H9 (cell line): ENCODE results near the gene DTNBP1. TPM values are rescaled to one million over a fixed set of nuclear protein-coding genes. Genes with fewer than 3 reads are reported as not detected.

Experiments
- DNase-seq: peaks from one replicate; pipeline ENCODE4 v3.0.0-alpha.2; 2017
- H2AFZ ChIP-seq: one replicate; pipeline ENCODE4 v1.6.1; 2013; ENCODE audit warnings: mild to moderate bottlenecking, low read length, control low read depth, moderate library complexity
- H2AK5ac ChIP-seq: 2 replicates; pipeline ENCODE4 v1.6.1; 2013; ENCODE audit warnings: low read length, control low read depth, mixed read lengths; ENCODE audit not compliant: insufficient read length
- H2BK120ac ChIP-seq: one replicate; pipeline ENCODE4 v1.6.1; 2013; ENCODE audit warnings: low read depth, mild to moderate bottlenecking, low read length, control low read depth, inconsistent platforms; ENCODE audit not compliant: poor library complexity, severe bottlenecking
- H2BK12ac ChIP-seq: 2 replicates; pipeline ENCODE4 v1.6.1; 2013; ENCODE audit warnings: low read length, control low read depth, mixed read lengths, low read depth; ENCODE audit not compliant: insufficient read length
- H2BK15ac ChIP-seq: 2 replicates; pipeline ENCODE4 v1.6.1; 2013; ENCODE audit warnings: low read depth, low read length, control low read depth
- H2BK20ac ChIP-seq: one replicate; pipeline ENCODE4 v1.6.1; 2013; ENCODE audit warnings: low read depth, mild to moderate bottlenecking, low read length, control low read depth, inconsistent platforms; ENCODE audit not compliant: poor library complexity, severe bottlenecking
- H2BK5ac ChIP-seq: 2 replicates; pipeline ENCODE4 v1.6.1; 2013; ENCODE audit warnings: low read length, control low read depth, mixed read lengths; ENCODE audit not compliant: insufficient read length
- H3K14ac ChIP-seq: 2 replicates; pipeline ENCODE4 v1.6.1; 2013; ENCODE audit warnings: low read length, control low read depth; ENCODE audit not compliant: insufficient read depth
- H3K18ac ChIP-seq: 2 replicates; pipeline ENCODE4 v1.6.1; 2013; ENCODE audit warnings: low read depth, mild to moderate bottlenecking, mixed read lengths, low read length, control low read depth; ENCODE audit not compliant: insufficient read length
- H3K23ac ChIP-seq: 2 replicates; pipeline ENCODE4 v1.6.1; 2013; ENCODE audit warnings: low read length, control low read depth, mixed read lengths, low read depth; ENCODE audit not compliant: insufficient read length
- H3K23me2 ChIP-seq: 2 replicates; pipeline ENCODE4 v1.6.1; 2013; ENCODE audit warnings: low read depth, mild to moderate bottlenecking, mixed read lengths, low read length, control low read depth; ENCODE audit not compliant: insufficient read length, poor library complexity, severe bottlenecking
- H3K27ac ChIP-seq: 2 replicates; pipeline ENCODE4 v1.5.1; 2013; ENCODE audit warnings: low read length, control low read depth, mixed read lengths, low read depth; ENCODE audit not compliant: insufficient read length
- H3K27me3 ChIP-seq: 2 replicates; pipeline ENCODE4 v1.6.1; 2013; ENCODE audit warnings: low read length, control low read depth, inconsistent platforms; ENCODE audit not compliant: insufficient read depth
- H3K4ac ChIP-seq: 2 replicates; pipeline ENCODE4 v1.6.1; 2013; ENCODE audit warnings: low read depth, mild to moderate bottlenecking, control low read depth, inconsistent platforms, low read length, moderate library complexity
- H3K4me1 ChIP-seq: 2 replicates; pipeline ENCODE4 v1.6.1; 2013; ENCODE audit warnings: low read length, control low read depth, inconsistent platforms; ENCODE audit not compliant: insufficient read depth
- H3K4me2 ChIP-seq: 2 replicates; pipeline ENCODE4 v1.6.1; 2013; ENCODE audit warnings: low read length, control low read depth, mixed read lengths; ENCODE audit not compliant: insufficient read length, insufficient read depth
- H3K56ac ChIP-seq: 2 replicates; pipeline ENCODE4 v1.6.1; 2013; ENCODE audit warnings: low read depth, mild to moderate bottlenecking, mixed read lengths, low read length, control low read depth; ENCODE audit not compliant: insufficient read length
- H3K79me1 ChIP-seq: 2 replicates; pipeline ENCODE4 v1.6.1; 2013; ENCODE audit warnings: low read depth, mild to moderate bottlenecking, moderate library complexity, low read length, control low read depth, inconsistent platforms; ENCODE audit not compliant: insufficient read depth, poor library complexity, severe bottlenecking
- H3K79me2 ChIP-seq: 2 replicates; pipeline ENCODE4 v1.6.1; 2013; ENCODE audit warnings: low read length, control low read depth, inconsistent platforms; ENCODE audit not compliant: insufficient read depth
- H3K9ac ChIP-seq: 2 replicates; pipeline ENCODE4 v1.6.1; 2013; ENCODE audit warnings: low read length, control low read depth, mixed read lengths; ENCODE audit not compliant: insufficient read length; ENCODE audit errors: extremely low read depth
- H3K9me3 ChIP-seq: one replicate; pipeline ENCODE4 v1.6.1; 2013; ENCODE audit warnings: low read depth, low read length, inconsistent platforms; ENCODE audit not compliant: control insufficient read depth
- H3T11ph ChIP-seq: one replicate; pipeline ENCODE4 v1.6.1; 2013; ENCODE audit warnings: mild to moderate bottlenecking, low read length, control low read depth, inconsistent platforms
- H4K20me1 ChIP-seq: one replicate; pipeline ENCODE4 v1.6.1; 2013; ENCODE audit not compliant: control insufficient read depth, insufficient read length, insufficient read depth
- H4K5ac ChIP-seq: 2 replicates; pipeline ENCODE4 v1.6.1; 2013; ENCODE audit warnings: low read depth, mild to moderate bottlenecking, mixed read lengths, low read length, control low read depth; ENCODE audit not compliant: insufficient read length
- H4K8ac ChIP-seq: replicated peaks from 2 replicates; pipeline ENCODE4 v1.6.1; 2013; ENCODE audit warnings: low read length, control low read depth, mixed read lengths, low read depth; ENCODE audit not compliant: insufficient read length
- H4K91ac ChIP-seq: 2 replicates; pipeline ENCODE4 v1.6.1; 2013; ENCODE audit warnings: low read depth, mild to moderate bottlenecking, moderate library complexity, mixed read lengths, low read length, control low read depth; ENCODE audit not compliant: insufficient read length
- H3K27ac Mint-ChIP-seq, 3 experiments: 2 replicates in 2 of 3; 3 replicates in 1 of 3; pipeline ENCODE4 v1.8.0; 2020 to 2021; ENCODE audit warnings: mixed read lengths in 3 of 3, mild to moderate bottlenecking in 1 of 3, moderate library complexity in 1 of 3
- H3K27me3 Mint-ChIP-seq: 2 replicates; pipeline ENCODE4 v1.8.0; 2021; ENCODE audit warnings: low read depth, mild to moderate bottlenecking, moderate library complexity, mixed read lengths
- H3K36me3 Mint-ChIP-seq, 3 experiments: 2 replicates in 2 of 3; 3 replicates in 1 of 3; pipeline ENCODE4 v1.8.0; 2020 to 2021; ENCODE audit warnings: low read depth in 3 of 3, mixed read lengths in 3 of 3; ENCODE audit not compliant: insufficient read depth in 1 of 3
- H3K4me1 Mint-ChIP-seq, 2 experiments: 2 replicates each; pipeline ENCODE4 v1.8.0; 2020; ENCODE audit warnings: mixed read lengths in 2 of 2
- H3K4me3 Mint-ChIP-seq, 2 experiments: 2 replicates in 1 of 2; 3 replicates in 1 of 2; pipeline ENCODE4 v1.8.0; 2020 to 2021; ENCODE audit warnings: mild to moderate bottlenecking in 2 of 2, mixed read lengths in 2 of 2, moderate library complexity in 1 of 2
- H3K9me3 Mint-ChIP-seq, 2 experiments: 2 replicates in 1 of 2; 3 replicates in 1 of 2; pipeline ENCODE4 v1.8.0; 2020; ENCODE audit warnings: mild to moderate bottlenecking in 2 of 2, mixed read lengths in 2 of 2, moderate library complexity in 1 of 2
- WGBS: extraction: QIAGEN DNeasy Blood & Tissue Kit; methylation state at CpG from one replicate; pipeline ENCODE4 v1.1.7; 2013; ENCODE audit warnings: missing lambda C conversion rate, low lambda C conversion rate, mixed read lengths; ENCODE audit not compliant: insufficient read length; ENCODE audit errors: extremely low coverage; 5-methylcytosine and 5-hydroxymethylcytosine counted together
- total RNA-seq: library from RNA; stranded (reverse); gene quantifications from 2 replicates; pipeline ENCODE4 v1.2.1, GENCODE V29; 2021
- TF ChIP-seq, protein P1 (sequence below): fragments of 200-600 bp; sonication (generic); conservative IDR thresholded peaks from 3 replicates; pipeline ENCODE4 v1.8.0; 2021; ENCODE audit warnings: antibody characterized with exemption, mild to moderate bottlenecking

Gene DTNBP1
- total RNA-seq, 1 experiment from 2014 or later, result 12.9 TPM

GRCh38 chr6:15581751-15582150 is 81.1 kb downstream of the DTNBP1 start:
- no CpG with 5 or more reads among the region's 4 CpGs for WGBS
- Mint-ChIP-seq H3K4me1 (peaks cover 31% of the 10 kb centered on the region in 2 experiments), H3K4me3 (no peak overlapping the region), H3K36me3 (peaks cover 0 to 6% (median 0%) of the 10 kb centered on the region in 3 experiments; a peak in 1 of 7 replicates), H3K27ac (peak overlapping the region in 1 of 3 experiments; percentile 9; a peak in 2 of 7 replicates), H3K9me3 (peaks cover 0 to 3% of the 10 kb centered on the region in 2 experiments; a peak in 2 of 5 replicates), H3K27me3 (no peaks in the 10 kb centered on the region)
- H4K8ac ChIP-seq, result no peak overlapping the region
- no peak overlapping the region for H4K5ac ChIP-seq
- no peak overlapping the region for H3K56ac ChIP-seq
- H4K91ac ChIP-seq, result no peak overlapping the region
- H3K4me2 ChIP-seq, result no peak overlapping the region
- no peak overlapping the region for H3K14ac ChIP-seq
- H3K4ac ChIP-seq, result no peak overlapping the region
- H3K4me1 ChIP-seq, result no peaks in the 10 kb centered on the region; the same call in 1 of the 2 replicates
- no peaks in the 10 kb centered on the region for H3K79me2 ChIP-seq
- no peak overlapping the region for H3K27ac ChIP-seq
- no peak overlapping the region for H2BK12ac ChIP-seq
- no peak overlapping the region for H2AK5ac ChIP-seq
- TF ChIP-seq, protein P1, sequence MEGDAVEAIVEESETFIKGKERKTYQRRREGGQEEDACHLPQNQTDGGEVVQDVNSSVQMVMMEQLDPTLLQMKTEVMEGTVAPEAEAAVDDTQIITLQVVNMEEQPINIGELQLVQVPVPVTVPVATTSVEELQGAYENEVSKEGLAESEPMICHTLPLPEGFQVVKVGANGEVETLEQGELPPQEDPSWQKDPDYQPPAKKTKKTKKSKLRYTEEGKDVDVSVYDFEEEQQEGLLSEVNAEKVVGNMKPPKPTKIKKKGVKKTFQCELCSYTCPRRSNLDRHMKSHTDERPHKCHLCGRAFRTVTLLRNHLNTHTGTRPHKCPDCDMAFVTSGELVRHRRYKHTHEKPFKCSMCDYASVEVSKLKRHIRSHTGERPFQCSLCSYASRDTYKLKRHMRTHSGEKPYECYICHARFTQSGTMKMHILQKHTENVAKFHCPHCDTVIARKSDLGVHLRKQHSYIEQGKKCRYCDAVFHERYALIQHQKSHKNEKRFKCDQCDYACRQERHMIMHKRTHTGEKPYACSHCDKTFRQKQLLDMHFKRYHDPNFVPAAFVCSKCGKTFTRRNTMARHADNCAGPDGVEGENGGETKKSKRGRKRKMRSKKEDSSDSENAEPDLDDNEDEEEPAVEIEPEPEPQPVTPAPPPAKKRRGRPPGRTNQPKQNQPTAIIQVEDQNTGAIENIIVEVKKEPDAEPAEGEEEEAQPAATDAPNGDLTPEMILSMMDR, result no peak
- no peak overlapping the region for H2BK120ac ChIP-seq
- H3T11ph ChIP-seq, result no peak overlapping the region
- H2AFZ ChIP-seq, result no peak overlapping the region
- H3K23me2 ChIP-seq, result no peaks in the 10 kb centered on the region
- no peak overlapping the region for H2BK20ac ChIP-seq
- H3K18ac ChIP-seq, result no peak overlapping the region
- no peaks in the 10 kb centered on the region for H3K27me3 ChIP-seq
- no peaks in the 10 kb centered on the region for H3K79me1 ChIP-seq
- no peak overlapping the region for H3K23ac ChIP-seq
- no peaks in the 10 kb centered on the region for H3K9me3 ChIP-seq
- H4K20me1 ChIP-seq, result no peaks in the 10 kb centered on the region
- H3K9ac ChIP-seq, result no peak overlapping the region
- no peak overlapping the region for H2BK15ac ChIP-seq
- no peak overlapping the region for H2BK5ac ChIP-seq
- no peak for DNase-seq
